Measurements from ENCODE around the gene ARVCF. TPM values are rescaled to one million over a fixed set of nuclear protein-coding genes. Genes with fewer than 3 reads are reported as not detected.

Gene ARVCF
- total and polyA plus RNA-seq, 4 donors = 10.0 to 23.4 (median 16.6) TPM

DNA sequence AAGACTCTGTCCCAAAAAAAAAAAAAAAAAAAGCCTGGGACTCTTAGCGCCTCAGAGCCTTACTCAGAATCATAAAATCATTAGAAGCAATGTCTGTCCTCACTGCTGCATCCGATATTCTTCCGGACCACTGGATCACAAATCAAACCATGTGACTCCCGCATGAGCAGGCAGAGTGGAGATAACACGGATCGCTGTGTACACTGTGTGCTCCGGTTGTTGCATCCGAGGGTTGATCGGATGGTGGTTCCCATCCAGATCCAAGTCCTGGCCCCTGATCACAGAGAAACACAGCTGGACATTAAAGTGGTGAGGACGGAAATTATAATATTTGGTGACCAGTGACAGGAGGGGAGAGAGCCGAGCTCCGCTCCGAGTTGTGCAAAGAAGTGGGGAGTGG is 65.3 kb downstream of the ARVCF start:
- no peak overlapping the region for H3K4me3 ChIP-seq
- H3K27ac ChIP-seq (ENCODE audit: low read depth in 1 of 2, low read length in 1 of 2) = no peak overlapping the region
- no peaks in the 10 kb centered on the region for H3K27me3 ChIP-seq (ENCODE audit: control insufficient read depth in 3 of 3, insufficient read depth in 3 of 3, low read length in 2 of 3)
- DNase-seq = peak in 1 of 3 donors; percentile 12
- H3K9me3 ChIP-seq (ENCODE audit: control insufficient read depth in 4 of 4, insufficient read depth in 3 of 4, low read length in 3 of 4) = no peaks in the 10 kb centered on the region
- TF ChIP-seq, protein P1, sequence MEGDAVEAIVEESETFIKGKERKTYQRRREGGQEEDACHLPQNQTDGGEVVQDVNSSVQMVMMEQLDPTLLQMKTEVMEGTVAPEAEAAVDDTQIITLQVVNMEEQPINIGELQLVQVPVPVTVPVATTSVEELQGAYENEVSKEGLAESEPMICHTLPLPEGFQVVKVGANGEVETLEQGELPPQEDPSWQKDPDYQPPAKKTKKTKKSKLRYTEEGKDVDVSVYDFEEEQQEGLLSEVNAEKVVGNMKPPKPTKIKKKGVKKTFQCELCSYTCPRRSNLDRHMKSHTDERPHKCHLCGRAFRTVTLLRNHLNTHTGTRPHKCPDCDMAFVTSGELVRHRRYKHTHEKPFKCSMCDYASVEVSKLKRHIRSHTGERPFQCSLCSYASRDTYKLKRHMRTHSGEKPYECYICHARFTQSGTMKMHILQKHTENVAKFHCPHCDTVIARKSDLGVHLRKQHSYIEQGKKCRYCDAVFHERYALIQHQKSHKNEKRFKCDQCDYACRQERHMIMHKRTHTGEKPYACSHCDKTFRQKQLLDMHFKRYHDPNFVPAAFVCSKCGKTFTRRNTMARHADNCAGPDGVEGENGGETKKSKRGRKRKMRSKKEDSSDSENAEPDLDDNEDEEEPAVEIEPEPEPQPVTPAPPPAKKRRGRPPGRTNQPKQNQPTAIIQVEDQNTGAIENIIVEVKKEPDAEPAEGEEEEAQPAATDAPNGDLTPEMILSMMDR (IDR thresholded peaks at IDR 0.05; ENCODE audit: control extremely low read depth, extremely low read depth) = no peak
- H3K36me3 ChIP-seq (ENCODE audit: control insufficient read depth in 4 of 4, insufficient read depth in 4 of 4, low read length in 4 of 4) = peaks cover 0 to 3% (median 0%) of the 10 kb centered on the region in 4 donors
- WGBS, 2 donors = 79 to 89% methylated on average over 13 of the region's 13 CpGs
- no peak for ATAC-seq (ENCODE audit: insufficient read depth, low FRiP score)
- H3K9ac ChIP-seq (ENCODE audit: insufficient read depth in 1 of 2, low read length in 2 of 2) = no peak overlapping the region
- peaks cover 0 to 10% (median 2%) of the 10 kb centered on the region in 5 donors for H3K4me1 ChIP-seq (ENCODE audit: control insufficient read depth in 5 of 5, insufficient read depth in 5 of 5, low read length in 5 of 5)

DNA sequence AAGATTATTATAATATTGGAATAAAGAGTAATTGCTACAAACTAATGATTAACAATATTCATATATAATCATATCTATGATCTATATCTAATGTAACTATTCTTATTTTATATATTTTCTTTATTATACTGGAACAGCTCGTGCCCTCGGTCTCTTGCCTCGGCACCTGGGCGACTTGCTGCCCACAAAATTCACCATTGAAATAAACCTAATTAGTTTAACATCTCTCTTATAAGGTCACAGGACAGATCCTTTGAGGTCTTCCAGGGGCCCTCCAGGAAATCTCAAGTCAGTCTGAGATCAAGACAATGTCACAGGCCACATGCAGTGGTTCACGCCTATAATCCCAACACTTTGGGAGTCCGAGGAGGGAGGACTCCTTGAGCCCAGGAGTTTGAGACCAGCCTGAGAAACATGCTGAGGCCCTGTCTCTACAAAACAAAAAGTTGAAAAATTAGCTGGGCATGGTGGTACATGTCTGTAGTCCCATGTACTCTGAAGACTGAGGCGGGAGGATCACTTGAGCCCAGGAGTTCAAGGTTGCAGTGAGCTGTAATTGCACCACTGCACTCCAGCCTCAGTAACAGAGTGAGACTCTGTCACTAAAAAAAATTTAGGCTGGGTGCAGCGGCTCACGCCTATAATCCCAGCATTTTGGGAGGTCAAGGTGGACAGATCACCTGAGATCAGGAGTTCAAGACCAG is 68.4 kb downstream of the ARVCF start:
- Histone ChIP-seq H3K4me1 (ENCODE audit: control insufficient read depth in 5 of 5, insufficient read depth in 5 of 5, low read length in 5 of 5) (peaks cover 2 to 10% (median 5%) of the 10 kb centered on the region in 5 donors), H3K27ac (ENCODE audit: low read depth in 1 of 2, low read length in 1 of 2) (no peak overlapping the region)
- WGBS, 2 donors = 83 to 93% methylated on average over 9 of the region's 9 CpGs

DNA sequence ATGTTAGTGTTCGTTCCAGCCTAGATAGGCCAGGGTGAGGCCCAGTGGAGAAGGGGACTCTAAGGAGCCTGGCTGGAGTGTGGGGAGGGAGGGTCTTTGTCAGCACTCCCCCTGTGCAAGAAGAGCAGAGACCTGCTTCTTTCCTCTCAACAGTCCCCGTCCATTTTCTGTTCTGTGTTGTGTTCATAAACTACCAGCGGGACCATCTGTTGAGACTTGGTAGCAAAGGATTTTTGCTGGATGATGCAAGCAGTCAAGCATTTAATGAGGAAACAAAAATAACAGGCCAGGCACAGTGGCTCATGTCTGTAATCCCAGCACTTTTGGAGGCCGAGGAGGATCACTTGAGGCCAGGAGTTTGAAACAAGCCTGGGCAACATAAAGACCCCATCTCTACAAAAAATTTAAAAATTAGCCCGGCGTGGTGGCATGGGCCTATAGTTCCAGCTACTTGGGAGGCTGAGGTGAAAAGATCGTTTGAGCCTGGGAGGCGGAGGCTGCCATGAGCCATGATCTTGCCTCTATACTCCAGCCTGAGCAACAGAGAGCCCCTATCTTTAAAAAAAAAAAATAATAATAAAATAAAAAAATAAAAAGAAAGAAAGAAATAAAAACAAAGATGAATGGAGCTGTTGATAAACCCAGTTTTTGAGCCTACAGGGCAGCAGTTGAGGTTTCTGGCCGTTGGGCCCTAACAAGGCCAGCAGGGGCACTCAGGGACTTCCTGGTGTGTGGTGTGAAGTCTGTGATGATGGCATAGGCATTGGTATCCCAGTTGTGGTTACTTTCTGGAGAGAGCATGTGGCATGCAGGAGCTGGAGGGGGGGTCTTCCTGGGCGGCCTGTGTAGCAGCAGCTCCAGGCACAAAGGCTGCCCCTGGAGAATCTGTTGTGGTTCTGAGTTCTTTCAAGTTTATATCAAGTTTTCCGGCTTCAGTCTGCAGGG is 73.3 kb downstream of the ARVCF start:
- Histone ChIP-seq H3K27ac (ENCODE audit: low read depth in 1 of 2, low read length in 1 of 2) (peak overlapping the region; percentile 89 to 91), H3K36me3 (ENCODE audit: control insufficient read depth in 4 of 4, insufficient read depth in 4 of 4, low read length in 4 of 4) (no peaks in the 10 kb centered on the region), H3K4me3 (no peak overlapping the region), H3K9ac (ENCODE audit: insufficient read depth in 1 of 2, low read length in 2 of 2) (peak overlapping the region; percentile 26 to 88), H3K4me1 (ENCODE audit: control insufficient read depth in 5 of 5, insufficient read depth in 5 of 5, low read length in 5 of 5) (peaks cover 9 to 30% (median 9%) of the 10 kb centered on the region in 5 donors), H3K9me3 (ENCODE audit: control insufficient read depth in 4 of 4, insufficient read depth in 3 of 4, low read length in 3 of 4) (no peaks in the 10 kb centered on the region), H3K27me3 (ENCODE audit: control insufficient read depth in 3 of 3, insufficient read depth in 3 of 3, low read length in 2 of 3) (no peaks in the 10 kb centered on the region)
- TF ChIP-seq, protein P1 (IDR thresholded peaks at IDR 0.05; ENCODE audit: control extremely low read depth, extremely low read depth) = no peak
- DNase-seq (peak in 2 of 3 donors; percentile 84 to 87), ATAC-seq (ENCODE audit: insufficient read depth, low FRiP score) (no peak)
- WGBS, 2 donors = 42 to 52% methylated on average over 11 of the region's 11 CpGs

More for the DNA sequence above, 68.4 kb downstream of the ARVCF start:
- TF ChIP-seq, protein P1 (IDR thresholded peaks at IDR 0.05; ENCODE audit: control extremely low read depth, extremely low read depth) = no peak
- no peak overlapping the region for H3K4me3 ChIP-seq
- ATAC-seq (ENCODE audit: insufficient read depth, low FRiP score) = no peak
- peaks cover 0 to 3% (median 0%) of the 10 kb centered on the region in 4 donors for H3K36me3 ChIP-seq (ENCODE audit: control insufficient read depth in 4 of 4, insufficient read depth in 4 of 4, low read length in 4 of 4)
- H3K9ac ChIP-seq (ENCODE audit: insufficient read depth in 1 of 2, low read length in 2 of 2) = no peak overlapping the region
- DNase-seq = no peak
- H3K27me3 ChIP-seq (ENCODE audit: control insufficient read depth in 3 of 3, insufficient read depth in 3 of 3, low read length in 2 of 3) = no peaks in the 10 kb centered on the region
- no peaks in the 10 kb centered on the region for H3K9me3 ChIP-seq (ENCODE audit: control insufficient read depth in 4 of 4, insufficient read depth in 3 of 4, low read length in 3 of 4)

Measured in lung (tissue), 12 donors.